ENCODE measurements around the gene WFS1. TPM values are rescaled to one million over a fixed set of nuclear protein-coding genes. Genes with fewer than 3 reads are reported as not detected.

Gene WFS1
- total and polyA plus RNA-seq, 2 donors (not counting 3 experiments of a cell fraction or from before 2014, with no cell fraction given), result 48.2 to 70.0 TPM

DNA sequence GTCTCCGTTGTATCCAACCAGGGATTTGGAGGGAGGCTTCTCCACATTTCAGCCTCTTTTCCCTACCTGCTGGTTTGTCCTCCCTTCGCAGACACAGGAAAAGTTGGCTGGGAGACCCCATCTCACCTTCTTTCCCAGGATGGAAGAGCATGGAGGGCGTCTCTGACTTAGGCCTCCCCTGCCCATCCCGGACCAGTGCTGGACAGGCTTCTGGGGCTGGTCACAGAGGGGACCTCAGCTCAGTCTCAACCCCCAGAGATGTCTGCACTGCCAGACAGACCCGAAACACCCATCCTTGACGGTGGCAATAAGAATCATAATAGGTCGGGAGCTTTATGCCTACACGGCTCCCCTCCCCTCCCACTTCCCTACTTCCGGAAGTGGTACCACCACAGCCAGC, 1.6 kb downstream of the WFS1 start:
- POLR2A ChIA-PET, result interaction anchor here (0.6 kb wide), 1 partner anchor 45 kb away, joined by 5 read pairs; no protein-coding TSS in a partner anchor
- intact Hi-C loops (cut with micrococcal nuclease), result loop anchor here (10.0 kb wide), 1 partner anchor 1236 kb away; no protein-coding TSS in a partner anchor
- TF ChIP-seq FOS (IDR thresholded peaks at IDR 0.05; ENCODE audit: borderline replicate concordance, insufficient read depth, low read length) (no peak), GATA2 (IDR thresholded peaks at IDR 0.05; ENCODE audit: insufficient read depth, insufficient read length, low read depth, low read length) (no peak), POLR2A (IDR thresholded peaks at IDR 0.05; ENCODE audit: low read depth, low read length) (no peak), EZH2 (IDR thresholded peaks at IDR 0.05; ENCODE audit: borderline replicate concordance, low read depth, low read length, severe bottlenecking) (no peak), MYC (IDR thresholded peaks at IDR 0.05; ENCODE audit: low read depth, low read length) (no peak)
- CTCF ChIA-PET, result interaction anchor here (1.1 to 15.3 kb wide), 3 partner anchors 18 to 58 kb away, joined by 3 to 623 read pairs (median 11); no protein-coding TSS in a partner anchor
- Histone ChIP-seq H3K4me3 (replicated peaks in 1 of 3; ENCODE audit: insufficient read depth in 1 of 3, low read depth in 1 of 3, low read length in 3 of 3) (no peak overlapping the region), H2AFZ (ENCODE audit: low read depth, low read length) (no peak overlapping the region), H3K27me3 (ENCODE audit: control insufficient read depth in 2 of 2, insufficient read depth in 2 of 2, low read length in 2 of 2) (peaks cover 8 to 11% of the 10 kb centered on the region in 2 experiments), H3K36me3 (ENCODE audit: control insufficient read depth in 2 of 2, extremely low read depth in 1 of 2, insufficient read depth in 2 of 2, low read length in 2 of 2) (peaks cover 0 to 3% of the 10 kb centered on the region in 2 experiments), H3K9me1 (replicated peaks; ENCODE audit: control insufficient read depth, extremely low read depth, insufficient read depth, low read length) (no peaks in the 10 kb centered on the region), H3K4me2 (ENCODE audit: insufficient read depth, low read length) (peak overlapping the region; percentile 9), H3K9me3 (replicated peaks; ENCODE audit: control insufficient read depth, insufficient read depth, low read length) (no peaks in the 10 kb centered on the region), H3K27ac (ENCODE audit: insufficient read depth, low read depth, low read length) (no peak overlapping the region), H3K4me1 (ENCODE audit: control insufficient read depth, extremely low read depth, insufficient read depth, low read length) (peaks cover 15% of the 10 kb centered on the region), H4K20me1 (replicated peaks; ENCODE audit: control insufficient read depth, extremely low read depth, insufficient read depth, low read length) (no peaks in the 10 kb centered on the region), H3K79me2 (ENCODE audit: control insufficient read depth, insufficient read depth, low read length) (no peaks in the 10 kb centered on the region), H3K9ac (replicated peaks; ENCODE audit: extremely low read depth, insufficient read depth, low read length) (no peak overlapping the region)
- no TSS peak for BruUV-seq (replicated peaks)
- DNase-seq (ENCODE audit: low read depth, low spot score) (no peak), FAIRE-seq (no peak)
- dilution Hi-C loops (cut with MboI; ENCODE audit: extremely low pct_ligation_motif_present, low sequenced_read_pairs), result no loop called here

DNA sequence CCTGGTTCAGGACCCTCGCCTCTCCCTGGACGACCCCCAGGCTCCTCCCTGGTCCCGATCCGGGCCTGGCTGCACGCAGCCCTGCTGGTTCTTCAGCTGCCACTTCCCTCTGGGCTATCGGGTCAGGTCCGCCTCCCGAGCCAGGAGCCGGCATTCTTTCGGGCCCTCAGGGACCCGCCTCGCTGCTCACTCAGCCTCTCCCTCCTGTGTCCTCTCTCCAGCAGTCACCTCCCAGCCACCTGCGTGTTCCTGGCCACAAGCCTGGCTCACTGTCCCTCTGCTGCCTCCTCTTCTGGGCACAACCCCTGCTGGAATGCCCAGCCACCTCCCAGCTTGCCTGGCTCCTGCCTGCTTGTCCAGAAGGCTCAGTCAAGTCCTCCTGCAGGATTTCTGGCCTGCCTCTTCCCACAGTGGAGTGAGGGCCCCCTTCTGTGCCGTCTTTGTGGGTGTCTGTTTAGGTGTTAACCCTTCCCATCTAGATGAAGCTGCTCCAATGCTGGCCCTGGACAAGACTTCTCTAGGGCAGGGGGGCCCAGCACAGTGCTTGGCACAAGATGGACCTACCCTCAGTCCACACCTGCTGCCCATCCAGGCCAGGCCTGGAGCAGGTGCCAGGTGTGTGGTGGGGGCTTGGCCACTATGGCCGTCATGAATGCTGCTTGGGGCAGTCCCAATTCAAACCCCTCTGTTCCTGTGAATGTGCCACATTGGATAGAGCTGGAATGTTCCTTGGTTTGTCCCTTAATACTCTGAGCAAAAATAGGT, 2.2 kb downstream of the WFS1 start:
- intact Hi-C loops (cut with micrococcal nuclease) (loop anchor here (10.0 kb wide), 1 partner anchor 1237 kb away; no protein-coding TSS in a partner anchor), dilution Hi-C loops (cut with MboI; ENCODE audit: extremely low pct_ligation_motif_present, low sequenced_read_pairs) (no loop called here)
- FAIRE-seq (no peak), DNase-seq (ENCODE audit: low read depth, low spot score) (no peak)
- Histone ChIP-seq H3K4me3 (replicated peaks in 1 of 3; ENCODE audit: insufficient read depth in 1 of 3, low read depth in 1 of 3, low read length in 3 of 3) (no peak overlapping the region), H3K36me3 (ENCODE audit: control insufficient read depth in 2 of 2, extremely low read depth in 1 of 2, insufficient read depth in 2 of 2, low read length in 2 of 2) (peaks cover 0 to 3% of the 10 kb centered on the region in 2 experiments), H2AFZ (ENCODE audit: low read depth, low read length) (no peak overlapping the region), H3K9me1 (replicated peaks; ENCODE audit: control insufficient read depth, extremely low read depth, insufficient read depth, low read length) (no peaks in the 10 kb centered on the region), H3K9me3 (replicated peaks; ENCODE audit: control insufficient read depth, insufficient read depth, low read length) (no peaks in the 10 kb centered on the region), H3K27ac (ENCODE audit: insufficient read depth, low read depth, low read length) (no peak overlapping the region), H3K4me2 (ENCODE audit: insufficient read depth, low read length) (no peak overlapping the region), H3K9ac (replicated peaks; ENCODE audit: extremely low read depth, insufficient read depth, low read length) (no peak overlapping the region), H3K4me1 (ENCODE audit: control insufficient read depth, extremely low read depth, insufficient read depth, low read length) (peaks cover 15% of the 10 kb centered on the region), H4K20me1 (replicated peaks; ENCODE audit: control insufficient read depth, extremely low read depth, insufficient read depth, low read length) (no peaks in the 10 kb centered on the region), H3K79me2 (ENCODE audit: control insufficient read depth, insufficient read depth, low read length) (no peaks in the 10 kb centered on the region), H3K27me3 (ENCODE audit: control insufficient read depth in 2 of 2, insufficient read depth in 2 of 2, low read length in 2 of 2) (peaks cover 8% of the 10 kb centered on the region in 2 experiments)
- ChIA-PET POLR2A (no interaction called here), CTCF (interaction anchor here (1.2 to 3.3 kb wide), 5 partner anchors 19 to 60 kb away, joined by 3 to 11 read pairs (median 5); no protein-coding TSS in a partner anchor)
- no peak for TF ChIP-seq GATA2 (IDR thresholded peaks at IDR 0.05; ENCODE audit: insufficient read depth, insufficient read length, low read depth, low read length)
- no peak for TF ChIP-seq POLR2AphosphoS5 (IDR thresholded peaks at IDR 0.05; ENCODE audit: insufficient read depth, low read depth, low read length)
- TF ChIP-seq FOS (IDR thresholded peaks at IDR 0.05; ENCODE audit: borderline replicate concordance, insufficient read depth, low read length), result no peak
- TF ChIP-seq, protein P1, sequence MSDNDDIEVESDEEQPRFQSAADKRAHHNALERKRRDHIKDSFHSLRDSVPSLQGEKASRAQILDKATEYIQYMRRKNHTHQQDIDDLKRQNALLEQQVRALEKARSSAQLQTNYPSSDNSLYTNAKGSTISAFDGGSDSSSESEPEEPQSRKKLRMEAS (IDR thresholded peaks at IDR 0.05; ENCODE audit: insufficient read depth, insufficient read length), result no peak
- no peak for TF ChIP-seq EZH2 (IDR thresholded peaks at IDR 0.05; ENCODE audit: borderline replicate concordance, low read depth, low read length, severe bottlenecking)
- TF ChIP-seq, protein P2, sequence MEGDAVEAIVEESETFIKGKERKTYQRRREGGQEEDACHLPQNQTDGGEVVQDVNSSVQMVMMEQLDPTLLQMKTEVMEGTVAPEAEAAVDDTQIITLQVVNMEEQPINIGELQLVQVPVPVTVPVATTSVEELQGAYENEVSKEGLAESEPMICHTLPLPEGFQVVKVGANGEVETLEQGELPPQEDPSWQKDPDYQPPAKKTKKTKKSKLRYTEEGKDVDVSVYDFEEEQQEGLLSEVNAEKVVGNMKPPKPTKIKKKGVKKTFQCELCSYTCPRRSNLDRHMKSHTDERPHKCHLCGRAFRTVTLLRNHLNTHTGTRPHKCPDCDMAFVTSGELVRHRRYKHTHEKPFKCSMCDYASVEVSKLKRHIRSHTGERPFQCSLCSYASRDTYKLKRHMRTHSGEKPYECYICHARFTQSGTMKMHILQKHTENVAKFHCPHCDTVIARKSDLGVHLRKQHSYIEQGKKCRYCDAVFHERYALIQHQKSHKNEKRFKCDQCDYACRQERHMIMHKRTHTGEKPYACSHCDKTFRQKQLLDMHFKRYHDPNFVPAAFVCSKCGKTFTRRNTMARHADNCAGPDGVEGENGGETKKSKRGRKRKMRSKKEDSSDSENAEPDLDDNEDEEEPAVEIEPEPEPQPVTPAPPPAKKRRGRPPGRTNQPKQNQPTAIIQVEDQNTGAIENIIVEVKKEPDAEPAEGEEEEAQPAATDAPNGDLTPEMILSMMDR (IDR thresholded peaks at IDR 0.05; ENCODE audit: extremely low read depth in 1 of 2, insufficient read depth in 1 of 2, low read depth in 1 of 2, low read length in 2 of 2), result no peak
- no peak for TF ChIP-seq POLR2A (IDR thresholded peaks at IDR 0.05; ENCODE audit: low read depth, low read length)
- BruUV-seq (replicated peaks), result no TSS peak
